Suprapubic skin (tissue), 4 donors: Measurements from ENCODE around the gene KLF17. TPM values are rescaled to one million over a fixed set of nuclear protein-coding genes. Genes with fewer than 3 reads are reported as not detected.

Source experiments
- DNase-seq, 2 donors: peaks; one replicate each; pipeline ENCODE4 v3.0.0-alpha.2; 2019; ENCODE audit warnings: low spot score in 2 of 2
- H3K27ac ChIP-seq: fragments of 200-600 bp; sonication (generic); one replicate; pipeline ENCODE4 v1.5.1; 2019
- H3K27me3 ChIP-seq: fragments of 200-600 bp; sonication (generic); one replicate; pipeline ENCODE4 v1.5.1; 2019
- H3K36me3 ChIP-seq: fragments of 200-600 bp; sonication (generic); one replicate; pipeline ENCODE4 v1.5.1; 2019
- H3K4me1 ChIP-seq: fragments of 200-600 bp; sonication (generic); one replicate; pipeline ENCODE4 v1.5.1; 2019
- H3K4me3 ChIP-seq: fragments of 200-600 bp; sonication (generic); one replicate; pipeline ENCODE4 v1.5.1; 2019; ENCODE audit warnings: mild to moderate bottlenecking
- H3K9me3 ChIP-seq: fragments of 200-600 bp; sonication (generic); one replicate; pipeline ENCODE4 v1.5.1; 2019
- CTCF ChIP-seq, 2 donors: fragments of 200-600 bp in 1 of 2; fragments of 450-650 bp in 1 of 2; sonication (generic) in 1 of 2; IDR thresholded peaks; one replicate each; pipeline ENCODE4 v1.5.1; 2016 to 2019; ENCODE audit warnings: antibody characterized with exemption in 2 of 2, mild to moderate bottlenecking in 1 of 2, moderate library complexity in 1 of 2
- EP300 ChIP-seq: sonication (generic); formaldehyde crosslinking; IDR thresholded peaks from one replicate; pipeline ENCODE4 v1.6.1; 2017; ENCODE audit warnings: antibody characterized with exemption
- POLR2A ChIP-seq, 2 donors: fragments of 450-650 bp; IDR thresholded peaks; one replicate each; pipeline ENCODE4 v1.6.1; 2017; ENCODE audit warnings: antibody characterized with exemption in 2 of 2, mild to moderate bottlenecking in 2 of 2, moderate library complexity in 2 of 2
- POLR2AphosphoS5 ChIP-seq, 3 donors: sonication (generic); formaldehyde crosslinking; IDR thresholded peaks; one replicate each; pipeline ENCODE4 v1.6.1; 2017; ENCODE audit warnings: antibody characterized with exemption in 3 of 3
- WGBS: methylation state at CpG from one replicate; pipeline ENCODE4 v1.1.5; 2018; 5-methylcytosine and 5-hydroxymethylcytosine counted together
- total RNA-seq, 4 donors: library from RNA; depleted of rRNA; stranded (reverse); fragments of >200 nt; gene quantifications; one replicate each; pipeline ENCODE4 v1.1.0, GENCODE V29; 2016

Gene KLF17
- total RNA-seq, 4 donors from 2014 or later, result not detected

GRCh38 chr1:44141531-44141930 lies 22.9 kb downstream of the KLF17 start, which contains the start of gene KLF18:
KLF18 (minus strand) TSS chr1:44141631; CDS start chr1:44141631, 0 bp downstream.
- TF ChIP-seq CTCF (IDR thresholded peaks at IDR 0.05) (no peak), EP300 (no peak), POLR2A (IDR thresholded peaks at IDR 0.05) (no peak), POLR2AphosphoS5 (IDR thresholded peaks at IDR 0.05) (no peak)
- 100% methylated on average over 1 of the region's 1 CpG for WGBS
- peaks cover 18% of the 10 kb centered on the region for H3K9me3 ChIP-seq

GRCh38 chr1:44144962-44145756 lies 26.5 kb downstream of the KLF17 start:
- DNase-seq, result no peak
- Histone ChIP-seq H3K4me1 (no peaks in the 10 kb centered on the region), H3K36me3 (no peaks in the 10 kb centered on the region), H3K27me3 (peaks cover 6% of the 10 kb centered on the region), H3K9me3 (peaks cover 19% of the 10 kb centered on the region), H3K4me3 (no peak overlapping the region), H3K27ac (no peak overlapping the region)
- 84% methylated on average over 2 of the region's 2 CpGs for WGBS
- TF ChIP-seq CTCF (IDR thresholded peaks at IDR 0.05) (no peak), POLR2AphosphoS5 (IDR thresholded peaks at IDR 0.05) (no peak), EP300 (no peak)

More at GRCh38 chr1:44141531-44141930, 22.9 kb downstream of the KLF17 start, which contains the start of gene KLF18:
- Histone ChIP-seq H3K36me3 (no peaks in the 10 kb centered on the region), H3K27me3 (peaks cover 10% of the 10 kb centered on the region), H3K27ac (no peak within 1 kb of the TSS), H3K4me3 (no peak within 1 kb of the TSS), H3K4me1 (no peaks in the 10 kb centered on the region)
- no peak for DNase-seq

- Histone ChIP-seq H3K4me3 (no peak overlapping the region), H3K9me3 (peaks cover 19% of the 10 kb centered on the region), H3K4me1 (no peaks in the 10 kb centered on the region), H3K27me3 (peaks cover 8% of the 10 kb centered on the region), H3K27ac (no peak overlapping the region), H3K36me3 (no peaks in the 10 kb centered on the region)
- WGBS, result 88% methylated on average over 28 of the region's 28 CpGs
- TF ChIP-seq CTCF (IDR thresholded peaks at IDR 0.05) (no peak), POLR2A (IDR thresholded peaks at IDR 0.05) (no peak), EP300 (no peak), POLR2AphosphoS5 (IDR thresholded peaks at IDR 0.05) (no peak)
- DNase-seq, result no peak
Observed at GRCh38 chr1:44146536-44147361, 28.1 kb downstream of the KLF17 start.

- DNase-seq, result no peak
- Histone ChIP-seq H3K27ac (no peak overlapping the region), H3K4me3 (no peak overlapping the region), H3K9me3 (peaks cover 19% of the 10 kb centered on the region), H3K27me3 (peaks cover 8% of the 10 kb centered on the region), H3K36me3 (no peaks in the 10 kb centered on the region), H3K4me1 (no peaks in the 10 kb centered on the region)
- WGBS, result 93% methylated on average over 3 of the region's 3 CpGs
- TF ChIP-seq EP300 (no peak), CTCF (IDR thresholded peaks at IDR 0.05) (no peak), POLR2AphosphoS5 (IDR thresholded peaks at IDR 0.05) (no peak), POLR2A (IDR thresholded peaks at IDR 0.05) (no peak)
Observed at GRCh38 chr1:44147582-44147981, 29.0 kb downstream of the KLF17 start.

- Histone ChIP-seq H3K4me3 (no peak overlapping the region), H3K36me3 (no peaks in the 10 kb centered on the region), H3K27me3 (peaks cover 8% of the 10 kb centered on the region), H3K4me1 (no peaks in the 10 kb centered on the region), H3K9me3 (peaks cover 3% of the 10 kb centered on the region), H3K27ac (no peak overlapping the region)
- no peak for TF ChIP-seq POLR2AphosphoS5 (IDR thresholded peaks at IDR 0.05)
- TF ChIP-seq EP300, result no peak
- TF ChIP-seq CTCF (IDR thresholded peaks at IDR 0.05), result no peak
- no peak for TF ChIP-seq POLR2A (IDR thresholded peaks at IDR 0.05)
- 57% methylated on average over 6 of the region's 6 CpGs for WGBS
- DNase-seq, result no peak
Observed at GRCh38 chr1:44151332-44151731, 32.7 kb downstream of the KLF17 start.
